ENCODE results near the gene MFSD12.

GRCh38 chr19:3527238-3527910, 30.0 kb downstream of the MFSD12 start:
- TF ChIP-seq CTCF (IDR thresholded peaks at IDR 0.05; ENCODE audit: insufficient read depth, low read depth, low read length) (no peak), EZH2 (IDR thresholded peaks at IDR 0.05; ENCODE audit: insufficient read depth, low read length) (no peak)

Measured in astrocyte (in vitro differentiated cells and primary cell).